ENCODE data around the gene GARIN5B. TPM values are rescaled to one million over a fixed set of nuclear protein-coding genes. Genes with fewer than 3 reads are reported as not detected.

Gene GARIN5B
- total RNA-seq, 4 donors from 2014 or later, result 0.18 TPM; not detected in 3

GRCh38 chr19:55383279-55384130, 20.4 kb upstream of the GARIN5B start:
- DNase-seq, result peak; percentile 47 to 55
- TF ChIP-seq CTCF (IDR thresholded peaks at IDR 0.05) (peak in 3 of 4 experiments; percentile 38 to 55 (median 48)), POLR2A (IDR thresholded peaks at IDR 0.05) (peak in 1 of 2 donors; percentile 36)
- no peaks in the 10 kb centered on the region for H3K9me3 ChIP-seq
- peak overlapping the region; percentile 6 to 43 for H3K4me3 ChIP-seq
- no peaks in the 10 kb centered on the region for H3K36me3 ChIP-seq
- H3K27ac ChIP-seq, result peak overlapping the region; percentile 89 to 97
- intact Hi-C loops (cut with DNase I; ENCODE audit: low total_unique reads), result loop anchor here (5.0 kb wide), 1 partner anchor 81 kb away; no protein-coding TSS in a partner anchor
- peaks cover 17 to 27% of the 10 kb centered on the region in 2 donors for H3K4me1 ChIP-seq
- no peaks in the 10 kb centered on the region for H3K27me3 ChIP-seq

- no peak for TF ChIP-seq POLR2A (IDR thresholded peaks at IDR 0.05)
- TF ChIP-seq CTCF (IDR thresholded peaks at IDR 0.05), result no peak
These were observed 19.5 kb upstream of the GARIN5B start for GRCh38 chr19:55382522-55383054.

GRCh38 chr19:55382013-55382412, 19.0 kb upstream of the GARIN5B start:
- DNase-seq, result no peak
- intact Hi-C loops (cut with DNase I; ENCODE audit: low total_unique reads), result loop anchor here (5.0 kb wide), 1 partner anchor 80 kb away; no protein-coding TSS in a partner anchor

More at GRCh38 chr19:55382522-55383054, 19.5 kb upstream of the GARIN5B start:
- no peak overlapping the region for H3K27ac ChIP-seq
- DNase-seq, result no peak
- no peak overlapping the region for H3K4me3 ChIP-seq
- peaks cover 15 to 19% of the 10 kb centered on the region in 2 donors for H3K4me1 ChIP-seq
- H3K27me3 ChIP-seq, result no peaks in the 10 kb centered on the region
- intact Hi-C loops (cut with DNase I; ENCODE audit: low total_unique reads), result loop anchor here (5.0 kb wide), 1 partner anchor 80 kb away; no protein-coding TSS in a partner anchor
- no peaks in the 10 kb centered on the region for H3K36me3 ChIP-seq
- no peaks in the 10 kb centered on the region for H3K9me3 ChIP-seq

GRCh38 chr19:55379174-55379573, 16.1 kb upstream of the GARIN5B start:
- Histone ChIP-seq H3K4me3 (no peak overlapping the region), H3K9me3 (no peaks in the 10 kb centered on the region), H3K4me1 (peaks cover 4 to 5% of the 10 kb centered on the region in 2 donors), H3K36me3 (no peaks in the 10 kb centered on the region), H3K27ac (no peak overlapping the region), H3K27me3 (peaks cover 0 to 16% of the 10 kb centered on the region in 2 donors)
- TF ChIP-seq CTCF (IDR thresholded peaks at IDR 0.05), result no peak
- no peak for TF ChIP-seq POLR2A (IDR thresholded peaks at IDR 0.05)
- no peak for DNase-seq
- intact Hi-C loops (cut with DNase I; ENCODE audit: low total_unique reads), result no loop called here

More at GRCh38 chr19:55382013-55382412, 19.0 kb upstream of the GARIN5B start:
- H3K36me3 ChIP-seq, result no peaks in the 10 kb centered on the region
- H3K27me3 ChIP-seq, result no peaks in the 10 kb centered on the region
- peaks cover 9 to 15% of the 10 kb centered on the region in 2 donors for H3K4me1 ChIP-seq
- TF ChIP-seq POLR2A (IDR thresholded peaks at IDR 0.05) (no peak), CTCF (IDR thresholded peaks at IDR 0.05) (no peak)
- no peak overlapping the region for H3K27ac ChIP-seq
- no peaks in the 10 kb centered on the region for H3K9me3 ChIP-seq
- no peak overlapping the region for H3K4me3 ChIP-seq

All from uterus (tissue), 4 donors.